Pancreas (tissue), 10 donors: Measurements from ENCODE around the gene BACE1. TPM values are rescaled to one million over a fixed set of nuclear protein-coding genes. Genes with fewer than 3 reads are reported as not detected.

ENCODE experiments used
- ATAC-seq, 4 donors: fragments of 200-7000 bp; cut with Tn5 transposase; one replicate each; pipeline versions ENCODE4 v1.8.0 to v1.9.1; 2020; ENCODE audit warnings: mild to moderate bottlenecking in 4 of 4, moderate library complexity in 4 of 4
- DNase-seq, 6 donors: peaks; one replicate each; pipeline ENCODE4 v3.0.0-alpha.2; 2020
- FAIRE-seq: peaks from 2 replicates; lab custom pipeline; 2012; peaks lifted over from hg19 to GRCh38; lab: Jason Lieb, UNC
- H3K27ac ChIP-seq, 4 donors: fragments of 200-600 bp; sonication (generic); 1 replicate in 3 of 4; 2 replicates in 1 of 4; pipeline versions ENCODE4 v1.5.0 to v1.8.0; 2020
- H3K27me3 ChIP-seq, 4 donors: fragments of 200-600 bp; one replicate each; pipeline ENCODE4 v1.8.0; 2021
- H3K36me3 ChIP-seq, 3 donors: fragments of 200-600 bp; sonication (generic) in 1 of 3; one replicate each; pipeline versions ENCODE4 v1.5.0 to v1.8.0; 2020 to 2021
- H3K4me1 ChIP-seq, 3 donors: fragments of 200-600 bp; one replicate each; pipeline ENCODE4 v1.8.0; 2021
- H3K4me3 ChIP-seq, 4 donors: fragments of 200-600 bp; sonication (generic) in 2 of 4; one replicate each; pipeline versions ENCODE4 v1.5.0 to v1.8.0; 2020 to 2021
- H3K9me3 ChIP-seq, 4 donors: fragments of 200-600 bp; one replicate each; pipeline ENCODE4 v1.8.0; 2021
- WGBS, 2 donors: extraction: QIAGEN DNeasy Blood & Tissue Kit; methylation state at CpG; one replicate each; pipeline ENCODE4 v1.1.7; 2013; 5-methylcytosine and 5-hydroxymethylcytosine counted together
- intact Hi-C, 3 donors: fragments of 100-400 bp; cut with DNase I; formaldehyde crosslinking; loops; one replicate each; pipeline versions ENCODE4 v1.11.1 to v1.14.2; 2022
- polyA plus RNA-seq, 2 donors: library from polyadenylated mRNA; stranded (reverse); fragments of 200-250 nt; gene quantifications; one replicate each; pipeline ENCODE4 v1.2.3, GENCODE V29; 2013
- total RNA-seq, 6 donors: library from RNA; stranded (reverse); fragmentation: NEBNext Ultra II Directional in 4 of 6; extraction: Animal tissue kit (Norgen Biotek cat#: 25700) in 4 of 6; gene quantifications; one replicate each; pipeline versions ENCODE4 v1.2.1 to v1.2.4, GENCODE V29; 2021 to 2023
- TF ChIP-seq, protein P1 (sequence below), 4 donors: fragments of 200-600 bp; sonication (generic) in 3 of 4; IDR thresholded peaks; one replicate each; pipeline versions ENCODE4 v1.5.0 to v1.8.0; 2021; ENCODE audit warnings: antibody characterized with exemption in 4 of 4
- donor health status: healthy with polysubstance abuse.
- donor health status: DM: no; HTN: no; CAD: no; lungs with moderate emphysema.
- donor health status: DM: no; HTN: no; CAD: no.
- donor health status: control.
- donor health status: control.
- donor health status: Bipolar disorder and iron deficiency.
- donor health status: DM: yes; HTN: yes; CAD: no.
- donor health status: DM: no; HTN: no; CAD: no.
- donor health status: DM: no; HTN: no; CAD: no.
- donor health status: DM: yes; HTN: yes; CAD: no.

Gene BACE1
- total and polyA plus RNA-seq, 8 donors, result 27.8 to 207 (median 103) TPM

DNA sequence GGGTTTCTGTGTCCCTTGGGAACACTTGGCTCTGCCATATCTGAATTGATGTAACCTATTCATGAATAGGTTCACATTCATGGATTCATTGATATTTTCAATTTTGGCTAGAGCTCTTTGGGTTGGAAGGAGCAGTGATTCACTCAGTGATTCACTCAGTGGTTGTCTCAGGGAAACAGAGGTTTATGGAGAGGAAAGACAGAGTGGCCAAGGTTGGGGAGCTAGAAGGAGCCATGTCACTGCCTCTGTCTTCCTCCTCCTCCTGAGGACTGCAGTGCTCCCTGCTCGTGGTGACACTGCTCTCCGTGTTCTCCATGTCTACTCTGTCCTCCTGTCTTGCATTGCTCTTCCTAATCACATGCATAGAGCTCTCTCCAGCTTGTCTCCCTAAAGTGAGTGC, 29.0 kb upstream of the BACE1 start:
- no peaks in the 10 kb centered on the region for H3K9me3 ChIP-seq
- ATAC-seq, result no peak
- WGBS, 2 donors, result 88 to 93% methylated on average over 2 of the region's 2 CpGs
- H3K36me3 ChIP-seq, result peaks cover 0 to 28% (median 7%) of the 10 kb centered on the region in 3 donors
- TF ChIP-seq, protein P1, sequence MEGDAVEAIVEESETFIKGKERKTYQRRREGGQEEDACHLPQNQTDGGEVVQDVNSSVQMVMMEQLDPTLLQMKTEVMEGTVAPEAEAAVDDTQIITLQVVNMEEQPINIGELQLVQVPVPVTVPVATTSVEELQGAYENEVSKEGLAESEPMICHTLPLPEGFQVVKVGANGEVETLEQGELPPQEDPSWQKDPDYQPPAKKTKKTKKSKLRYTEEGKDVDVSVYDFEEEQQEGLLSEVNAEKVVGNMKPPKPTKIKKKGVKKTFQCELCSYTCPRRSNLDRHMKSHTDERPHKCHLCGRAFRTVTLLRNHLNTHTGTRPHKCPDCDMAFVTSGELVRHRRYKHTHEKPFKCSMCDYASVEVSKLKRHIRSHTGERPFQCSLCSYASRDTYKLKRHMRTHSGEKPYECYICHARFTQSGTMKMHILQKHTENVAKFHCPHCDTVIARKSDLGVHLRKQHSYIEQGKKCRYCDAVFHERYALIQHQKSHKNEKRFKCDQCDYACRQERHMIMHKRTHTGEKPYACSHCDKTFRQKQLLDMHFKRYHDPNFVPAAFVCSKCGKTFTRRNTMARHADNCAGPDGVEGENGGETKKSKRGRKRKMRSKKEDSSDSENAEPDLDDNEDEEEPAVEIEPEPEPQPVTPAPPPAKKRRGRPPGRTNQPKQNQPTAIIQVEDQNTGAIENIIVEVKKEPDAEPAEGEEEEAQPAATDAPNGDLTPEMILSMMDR (IDR thresholded peaks at IDR 0.05), result no peak
- intact Hi-C loops, result no loop called here
- no peaks in the 10 kb centered on the region for H3K4me1 ChIP-seq
- no peak for FAIRE-seq
- no peak overlapping the region for H3K4me3 ChIP-seq
- no peak for DNase-seq
- H3K27me3 ChIP-seq, result no peaks in the 10 kb centered on the region
- no peak overlapping the region for H3K27ac ChIP-seq

DNA sequence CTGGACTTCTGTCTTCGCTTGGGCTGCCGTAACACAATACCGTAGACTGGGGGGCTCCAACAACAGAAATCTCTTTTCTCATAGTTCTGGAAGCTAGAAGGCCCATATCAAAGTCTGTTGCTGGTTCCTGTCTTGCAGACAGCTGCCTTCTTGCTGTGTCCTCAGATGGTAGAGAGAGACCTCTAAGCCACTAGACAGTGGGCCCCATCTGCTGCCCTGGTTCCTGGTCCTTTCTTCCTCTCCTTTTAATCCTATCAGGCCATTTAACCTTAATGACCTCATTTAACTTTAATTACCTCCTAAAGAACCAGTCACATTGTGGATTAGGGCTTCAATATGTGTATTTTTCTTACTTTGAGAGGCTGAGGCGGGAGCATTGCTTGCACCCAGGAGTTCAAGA, 21.0 kb upstream of the BACE1 start:
- Histone ChIP-seq H3K36me3 (peaks cover 0 to 11% (median 4%) of the 10 kb centered on the region in 3 donors), H3K4me3 (no peak overlapping the region), H3K27me3 (no peaks in the 10 kb centered on the region), H3K27ac (no peak overlapping the region), H3K9me3 (no peaks in the 10 kb centered on the region), H3K4me1 (no peaks in the 10 kb centered on the region)
- ATAC-seq, result no peak
- intact Hi-C loops, result no loop called here
- TF ChIP-seq, protein P1 (IDR thresholded peaks at IDR 0.05), result no peak
- no peak for DNase-seq
- WGBS, 2 donors, result 97 to 99% methylated on average over 4 of the region's 4 CpGs
- FAIRE-seq, result no peak

DNA sequence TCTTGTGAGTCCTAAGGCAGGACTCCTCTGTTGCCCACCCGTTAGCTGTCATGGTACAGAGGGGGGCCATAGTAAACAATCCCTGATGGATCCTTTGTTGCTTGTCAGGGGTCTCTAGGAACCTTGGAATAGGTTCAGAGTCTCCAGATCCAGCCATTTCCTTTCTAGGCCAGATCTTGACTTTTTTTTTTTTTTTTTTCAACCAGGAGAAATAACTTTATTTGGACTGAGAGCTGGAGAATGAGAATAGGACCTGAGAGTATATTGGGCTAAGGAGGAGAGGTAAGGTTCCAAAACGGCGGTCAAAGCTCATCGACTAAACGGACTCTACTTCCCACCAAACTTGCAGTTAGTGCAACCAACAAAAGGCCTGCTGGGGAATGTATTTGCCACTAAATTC, 19.3 kb upstream of the BACE1 start:
- no peak for FAIRE-seq
- no peaks in the 10 kb centered on the region for H3K27me3 ChIP-seq
- intact Hi-C loops, result no loop called here
- ATAC-seq, result no peak
- TF ChIP-seq, protein P1 (IDR thresholded peaks at IDR 0.05), result no peak
- no peak for DNase-seq
- no peak overlapping the region for H3K27ac ChIP-seq
- H3K36me3 ChIP-seq, result peaks cover 0 to 5% (median 4%) of the 10 kb centered on the region in 3 donors
- no peaks in the 10 kb centered on the region for H3K9me3 ChIP-seq
- 91 to 96% methylated on average over 5 of the region's 5 CpGs for WGBS, 2 donors
- H3K4me3 ChIP-seq, result no peak overlapping the region
- H3K4me1 ChIP-seq, result no peaks in the 10 kb centered on the region

DNA sequence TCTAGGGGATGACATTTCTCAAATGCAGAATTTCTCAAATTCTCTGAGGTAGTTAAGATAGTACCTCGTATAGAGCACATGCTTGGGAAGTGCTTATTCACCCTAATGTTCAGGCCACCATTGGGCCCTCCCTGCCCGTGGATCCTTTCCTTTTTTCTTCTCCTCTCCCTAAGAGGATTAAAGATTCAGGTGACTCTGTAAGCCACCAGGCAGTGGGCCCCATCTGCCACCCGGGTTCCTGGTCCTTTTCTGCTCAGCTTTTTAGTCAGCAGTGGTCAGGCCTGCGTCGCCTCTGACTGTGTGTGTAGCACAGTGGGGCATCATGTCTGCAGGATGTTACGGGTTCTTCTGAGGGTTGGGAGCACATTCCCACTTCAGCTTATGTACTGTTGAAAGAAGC, 18.8 kb upstream of the BACE1 start:
- no peaks in the 10 kb centered on the region for H3K27me3 ChIP-seq
- TF ChIP-seq, protein P1 (IDR thresholded peaks at IDR 0.05), result no peak
- intact Hi-C loops, result no loop called here
- ATAC-seq, result no peak
- FAIRE-seq, result no peak
- 87 to 93% methylated on average over 6 of the region's 6 CpGs for WGBS, 2 donors
- peaks cover 0 to 5% (median under 1%) of the 10 kb centered on the region in 3 donors for H3K36me3 ChIP-seq
- no peak overlapping the region for H3K27ac ChIP-seq
- DNase-seq, result no peak
- H3K4me1 ChIP-seq, result no peaks in the 10 kb centered on the region
- no peak overlapping the region for H3K4me3 ChIP-seq
- H3K9me3 ChIP-seq, result no peaks in the 10 kb centered on the region

DNA sequence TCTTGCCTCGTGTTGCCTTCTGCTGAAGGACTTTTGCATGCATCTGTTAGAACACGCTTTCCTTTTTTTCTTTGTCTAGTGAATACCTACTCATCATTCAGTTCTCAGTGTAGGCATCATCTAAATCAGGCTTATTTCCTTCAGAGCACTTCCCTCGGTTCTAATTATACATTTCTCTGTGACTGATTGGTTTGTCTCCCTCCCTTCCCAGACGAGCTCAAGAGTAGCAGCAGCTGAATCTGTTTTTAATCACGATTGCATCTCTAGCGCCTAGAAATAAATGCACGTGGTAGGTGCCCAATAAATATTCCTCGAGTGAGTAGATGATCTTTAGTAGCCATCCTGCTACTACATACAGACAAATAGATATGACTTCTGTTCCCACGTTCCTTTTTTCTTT, 17.9 kb upstream of the BACE1 start:
- intact Hi-C loops, result no loop called here
- TF ChIP-seq, protein P1 (IDR thresholded peaks at IDR 0.05), result no peak
- Histone ChIP-seq H3K27ac (no peak overlapping the region), H3K36me3 (peaks cover 0 to 4% (median 0%) of the 10 kb centered on the region in 3 donors), H3K27me3 (no peaks in the 10 kb centered on the region), H3K4me1 (peaks cover 0 to 3% (median 1%) of the 10 kb centered on the region in 3 donors), H3K9me3 (no peaks in the 10 kb centered on the region), H3K4me3 (no peak overlapping the region)
- FAIRE-seq, result no peak
- no peak for ATAC-seq
- no peak for DNase-seq
- 73 to 76% methylated on average over 9 of the region's 9 CpGs for WGBS, 2 donors
